ENCODE measurements around the gene DRAP1. TPM values are rescaled to one million over a fixed set of nuclear protein-coding genes. Genes with fewer than 3 reads are reported as not detected.

DRAP1 gene
- total RNA-seq, 1 donor from 2014 or later: 110 TPM

Other genes with a start within 250 kb of the DRAP1 start
- 44.6 TPM for gene KAT5, start 207.2 kb upstream of the DRAP1 start, total RNA-seq
- gene RNASEH2C, start 198.6 kb upstream of the DRAP1 start, total RNA-seq: 52.3 TPM
- gene AP5B1, start 138.4 kb upstream of the DRAP1 start, total RNA-seq: 6.1 TPM
- not detected for gene OVOL1, start 132.4 kb upstream of the DRAP1 start, total RNA-seq
- not detected for gene SNX32, start 85.5 kb upstream of the DRAP1 start, total RNA-seq
- gene CFL1, start 61.2 kb upstream of the DRAP1 start, total RNA-seq: 386 TPM
- gene MUS81, start 59.0 kb upstream of the DRAP1 start, total RNA-seq: 35.5 TPM
- 83.1 TPM for gene EFEMP2, start 46.6 kb upstream of the DRAP1 start, total RNA-seq
- 1.1 TPM for gene CTSW, start 39.6 kb upstream of the DRAP1 start, total RNA-seq
- 44.7 TPM for gene FIBP, start 31.0 kb upstream of the DRAP1 start, total RNA-seq
- 29.6 TPM for gene CCDC85B, start 28.8 kb upstream of the DRAP1 start, total RNA-seq
- gene FOSL1, start 19.0 kb upstream of the DRAP1 start, total RNA-seq: 0.27 TPM
- gene C11orf68, start 364 bp upstream of the DRAP1 start, total RNA-seq: 38.5 TPM
- gene TSGA10IP, start 26.1 kb downstream of the DRAP1 start, total RNA-seq: not detected
- gene SART1, start 42.3 kb downstream of the DRAP1 start, total RNA-seq: 29.9 TPM
- gene EIF1AD, start 82.7 kb downstream of the DRAP1 start, total RNA-seq: 18.0 TPM
- 248 TPM for gene BANF1, start 83.1 kb downstream of the DRAP1 start, total RNA-seq
- not detected for gene CST6, start 92.6 kb downstream of the DRAP1 start, total RNA-seq
- gene CATSPER1, start 107.1 kb downstream of the DRAP1 start, total RNA-seq: not detected
- gene GAL3ST3, start 129.7 kb downstream of the DRAP1 start, total RNA-seq: 1.5 TPM
- gene SF3B2, start 132.9 kb downstream of the DRAP1 start, total RNA-seq: 71.8 TPM
- 50.7 TPM for gene PACS1, start 150.8 kb downstream of the DRAP1 start, total RNA-seq

Data from Right ventricle myocardium inferior (tissue), 1 donor.